Measurements from ENCODE around the gene NR4A1.
"Not testable (repeated sequence)": the region's sequence is repeated elsewhere in the genome, so short reads cannot be mapped to it uniquely, and the experiment has no call there.

NR4A1 gene

GRCh38 chr12:52082026-52082668, 30.9 kb downstream of the NR4A1 start:
- DNase-seq, result no peak

GRCh38 chr12:52082669-52082987, 31.4 kb downstream of the NR4A1 start:
- no peak for DNase-seq

GRCh38 chr12:52082988-52083637, 31.9 kb downstream of the NR4A1 start:
- peak; percentile 68 for DNase-seq

DNA sequence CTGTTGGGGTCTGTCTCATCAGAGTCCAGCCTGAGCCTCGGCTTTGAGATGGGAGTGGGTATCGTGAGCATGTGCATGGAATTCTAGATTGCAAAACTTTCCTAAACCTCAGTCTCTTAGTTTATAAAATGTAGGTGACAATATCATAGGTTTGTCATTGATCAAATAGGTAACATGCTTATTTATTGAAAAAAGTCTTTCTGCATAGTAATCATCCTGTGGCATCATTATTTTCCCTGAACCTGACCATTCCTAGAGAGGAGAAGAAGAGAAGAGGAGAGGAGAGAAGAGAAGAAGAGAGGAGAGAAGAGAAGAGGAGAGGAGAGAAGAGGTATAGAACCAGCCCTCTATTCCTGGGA, 32.4 kb downstream of the NR4A1 start:
- no peak for DNase-seq

DNA sequence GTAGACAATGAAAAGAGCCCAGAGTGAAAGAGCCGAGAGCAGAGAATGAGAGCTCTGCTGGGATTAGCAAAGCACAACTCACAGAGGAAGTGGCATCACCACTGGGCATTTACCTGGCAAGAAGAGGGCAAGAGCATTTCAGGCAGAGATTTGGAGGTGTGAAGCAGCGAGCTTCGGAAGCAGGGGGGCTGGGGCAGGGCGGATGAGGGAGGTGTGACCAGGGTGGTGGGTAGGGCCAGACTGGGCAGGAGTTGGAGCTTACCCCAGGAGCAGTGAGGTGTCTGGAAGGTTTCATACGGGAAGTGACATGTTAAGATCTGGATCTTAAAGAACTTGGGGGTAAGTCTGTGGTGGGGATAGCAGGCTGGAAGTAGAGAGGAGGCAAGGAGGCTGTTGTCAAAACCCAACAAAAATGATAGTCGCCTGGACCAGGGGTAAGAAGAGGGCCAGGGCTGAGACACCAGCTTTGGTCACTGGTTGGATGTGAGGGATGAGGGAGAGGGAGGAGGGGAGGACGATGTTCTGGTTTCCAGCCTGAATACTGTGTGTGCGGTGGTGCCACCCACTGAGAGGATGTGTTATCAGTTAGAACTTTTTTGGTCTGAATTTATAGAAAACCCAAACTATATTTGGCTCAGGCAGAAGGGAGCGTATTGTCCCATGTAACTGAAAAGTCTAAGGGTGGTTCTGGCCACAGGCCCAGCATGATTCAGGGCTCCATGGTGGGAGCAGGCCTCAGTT, 33.4 kb downstream of the NR4A1 start:
- no peak for DNase-seq

- no peak for DNase-seq
These were observed 34.5 kb downstream of the NR4A1 start for GRCh38 chr12:52085682-52086180.

DNA sequence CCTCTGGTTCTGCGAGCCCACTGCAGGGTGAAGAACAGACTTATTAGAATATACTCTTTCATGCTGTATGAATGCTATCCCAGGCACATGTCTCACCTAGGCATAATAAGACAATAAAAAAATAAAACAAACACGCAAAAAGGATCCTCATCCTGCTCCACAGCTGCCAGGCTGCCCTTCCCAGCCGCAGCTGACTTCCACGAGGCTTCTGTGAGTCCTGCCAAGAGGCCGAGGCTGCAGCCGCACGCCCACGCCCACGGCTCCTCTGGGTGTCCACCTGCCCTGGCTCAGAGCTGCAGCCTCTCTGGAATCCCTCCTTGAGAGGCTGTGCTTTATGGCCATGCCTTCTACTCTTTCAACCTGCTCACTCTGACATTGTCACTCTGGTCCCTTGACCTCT, 35.1 kb downstream of the NR4A1 start:
- DNase-seq, result no peak

DNA sequence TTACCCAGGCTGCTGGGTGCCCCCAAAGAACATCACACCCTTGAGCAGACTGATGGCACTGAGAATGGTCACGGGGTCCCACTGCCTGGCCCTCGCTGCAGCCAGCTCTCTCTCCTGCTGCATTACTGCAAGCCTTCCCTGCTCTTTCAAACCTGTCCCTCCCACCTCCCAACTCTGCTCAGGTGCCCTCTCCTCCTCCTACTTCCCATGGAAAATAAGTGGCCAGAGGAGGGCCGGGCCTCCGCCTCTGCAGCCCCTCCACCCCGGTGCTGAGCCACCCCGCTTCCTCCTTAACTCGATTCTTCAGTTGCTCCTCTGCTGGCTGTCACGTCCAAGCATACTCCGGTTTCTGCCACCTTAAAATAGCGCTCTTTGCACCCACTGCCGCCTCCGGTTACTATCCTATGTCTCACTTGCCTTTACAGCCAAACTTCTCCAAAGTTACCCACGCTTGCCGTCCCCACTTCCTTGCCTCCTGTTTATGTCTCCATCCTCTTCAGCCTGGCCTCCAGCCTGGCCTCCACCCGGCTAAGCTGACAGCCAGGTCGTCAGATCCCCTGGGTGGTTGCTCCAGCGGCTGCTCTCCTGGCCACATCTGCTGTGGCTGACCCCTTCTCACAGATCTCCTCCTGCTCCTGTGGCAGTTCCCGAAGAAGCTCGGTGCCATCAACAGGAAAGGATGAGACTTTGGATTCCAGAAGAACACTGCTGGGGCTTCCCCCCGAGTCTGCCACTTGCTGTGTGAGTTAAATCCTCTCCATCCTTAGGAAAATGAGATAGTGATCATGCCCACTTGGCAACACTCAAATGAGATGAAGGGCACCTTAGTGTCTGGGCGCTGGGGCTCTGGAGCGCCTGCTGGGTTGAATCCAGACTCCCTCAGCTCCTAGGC, 35.9 kb downstream of the NR4A1 start:
- DNase-seq, result no peak

DNA sequence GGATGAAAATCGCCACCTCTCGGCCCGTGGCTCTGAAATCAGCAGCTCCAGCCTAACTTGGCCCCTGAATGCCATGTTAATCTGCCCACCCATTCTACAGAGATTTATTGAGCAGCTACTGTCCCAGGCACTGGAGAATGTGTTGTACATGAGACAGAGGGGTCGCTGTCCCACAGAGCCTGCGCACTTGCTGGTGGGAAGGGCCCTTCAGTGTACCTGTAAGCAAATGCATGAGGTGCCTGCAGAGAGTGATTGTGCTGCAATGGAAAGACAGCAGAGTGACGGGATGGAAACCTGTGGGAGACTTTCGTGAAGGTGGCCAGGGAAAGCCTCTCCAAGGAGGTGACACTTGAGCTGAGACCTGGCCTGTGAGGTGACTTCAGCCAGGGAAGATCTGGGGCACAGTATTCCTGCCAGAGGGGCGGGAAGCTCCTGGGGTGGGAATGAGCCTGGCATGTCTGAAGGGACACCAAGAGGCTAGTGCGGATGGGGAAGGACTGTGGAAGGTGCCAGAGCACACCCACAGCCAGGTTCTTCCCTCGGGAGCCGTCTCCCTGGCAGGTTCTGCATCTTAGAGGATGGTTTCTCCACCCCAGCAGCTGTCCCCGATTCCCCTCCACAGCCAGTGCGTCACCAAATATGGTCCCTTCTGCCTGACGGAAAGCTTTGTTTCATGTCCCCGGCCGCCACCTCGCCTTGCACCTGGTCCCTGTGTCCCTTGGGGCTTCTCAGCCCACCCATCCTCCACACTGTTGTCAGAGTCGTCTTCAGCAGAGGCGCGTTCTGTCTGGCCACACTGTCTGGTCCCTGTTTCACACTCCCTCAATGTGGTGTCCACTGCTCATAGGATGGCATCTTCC, 36.9 kb downstream of the NR4A1 start:
- DNase-seq, result no peak

- DNase-seq, result no peak
These were observed 38.2 kb downstream of the NR4A1 start for GRCh38 chr12:52089491-52089890.

DNA sequence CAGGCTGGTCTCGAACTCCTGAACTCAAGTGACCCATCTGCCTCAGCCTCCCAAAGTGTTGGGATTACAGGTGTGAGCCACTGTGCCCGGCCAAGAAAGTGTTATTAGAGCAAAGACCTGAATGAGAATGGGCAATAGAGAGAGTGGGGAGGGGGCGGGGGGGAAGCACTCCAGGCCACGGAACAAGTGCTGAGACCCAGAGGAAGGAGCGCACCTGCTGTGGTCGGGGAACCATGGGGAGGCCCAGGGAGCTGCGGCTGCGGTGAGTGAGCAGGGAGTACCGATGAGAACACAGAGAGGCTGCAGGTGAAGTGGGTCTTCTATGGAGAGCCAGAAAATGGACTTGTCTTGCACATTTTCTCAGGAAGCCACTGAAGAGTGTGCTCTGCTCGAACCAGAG, 39.0 kb downstream of the NR4A1 start:
- DNase-seq, result no peak

GRCh38 chr12:52091061-52091460, 39.8 kb downstream of the NR4A1 start:
- no peak for DNase-seq

DNA sequence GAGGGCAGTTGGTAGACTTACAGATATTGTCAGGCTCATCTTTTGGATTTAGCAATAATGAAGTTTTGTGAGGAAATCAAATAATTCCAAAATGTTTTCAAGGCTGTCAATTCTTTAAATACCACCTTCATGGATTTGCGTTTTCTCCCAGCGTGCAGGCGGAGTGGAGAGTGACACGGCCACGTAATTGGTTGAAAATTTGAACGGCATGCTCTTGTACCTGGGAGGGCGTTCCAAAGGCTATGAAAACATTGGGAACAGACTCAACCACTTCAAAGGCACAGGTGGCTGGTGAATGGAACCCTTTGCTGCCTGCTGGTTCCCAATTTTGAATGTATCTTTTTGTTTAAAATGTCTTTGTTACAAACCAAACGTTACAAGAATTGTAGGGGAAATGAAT, 40.6 kb downstream of the NR4A1 start:
- DNase-seq, result no peak

- DNase-seq, result no peak
These were observed 42.1 kb downstream of the NR4A1 start for GRCh38 chr12:52093346-52093745.

DNA sequence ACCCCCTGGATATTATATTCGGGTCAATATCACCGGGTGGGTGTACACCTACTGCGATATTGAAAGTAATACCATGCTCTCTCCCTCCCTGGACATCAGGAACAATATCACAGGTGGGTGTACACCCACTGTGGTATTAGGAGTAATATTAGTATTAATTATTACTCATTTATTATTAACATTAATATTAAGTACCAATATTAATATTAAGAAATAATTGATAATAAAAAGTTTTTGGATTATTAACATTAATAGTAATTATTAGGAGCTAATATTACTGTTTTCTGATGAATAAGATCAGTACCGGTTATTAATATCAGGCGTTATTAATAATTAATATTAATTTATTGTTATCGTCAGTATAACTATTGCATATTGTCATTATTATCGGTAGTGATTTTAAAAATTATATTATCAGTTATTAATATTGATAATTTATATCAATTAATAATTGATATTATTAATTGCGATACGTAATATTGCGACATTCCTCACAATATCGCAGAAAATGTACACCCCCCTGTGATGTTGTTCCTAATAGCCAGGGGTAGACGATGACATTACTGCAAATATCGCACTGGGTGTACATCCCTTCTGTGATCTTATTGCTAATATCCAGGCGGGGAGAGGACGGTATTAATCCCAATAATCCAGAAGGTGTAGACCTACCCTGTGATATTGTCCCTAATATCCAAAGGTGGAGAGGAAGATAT, 45.2 kb downstream of the NR4A1 start:
- DNase-seq, result no peak

GRCh38 chr12:52097045-52097666, 45.9 kb downstream of the NR4A1 start:
- no peak for DNase-seq

DNA sequence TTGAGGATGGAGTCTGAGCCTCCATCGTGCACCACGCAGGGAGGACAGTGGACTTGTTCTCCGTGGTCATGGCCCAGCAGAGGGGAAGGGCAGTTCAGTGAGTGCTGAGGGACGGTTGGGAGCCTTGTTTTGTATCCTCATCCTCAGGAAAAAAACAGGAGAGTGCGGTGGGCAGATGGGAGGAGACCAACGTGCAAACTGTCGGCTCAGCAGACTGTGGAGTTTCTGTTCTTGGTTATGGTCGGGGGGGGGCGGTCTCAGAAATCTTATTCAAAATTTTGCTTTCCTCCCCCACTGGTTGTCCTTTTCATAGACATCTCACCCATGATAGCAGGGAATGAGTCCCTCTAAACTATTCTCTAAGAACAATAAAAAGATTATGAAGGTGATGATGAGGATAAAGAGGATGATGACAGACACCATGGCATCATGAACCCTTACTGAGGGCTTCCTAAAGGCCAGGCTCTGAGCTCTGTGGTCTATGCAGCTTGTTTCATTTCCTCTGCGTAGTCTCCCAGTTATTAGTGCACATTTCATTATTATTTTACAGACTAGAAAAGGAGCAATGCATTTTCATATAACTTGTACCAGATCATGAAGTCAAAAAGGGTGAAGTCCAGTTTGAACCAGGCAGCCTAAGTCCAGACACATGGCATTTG, 53.3 kb downstream of the NR4A1 start:
- DNase-seq, result not testable (repeated sequence)
